IMR-90 (cell line): ENCODE results near the gene VAV3. TPM values are rescaled to one million over a fixed set of nuclear protein-coding genes. Genes with fewer than 3 reads are reported as not detected.

Source experiments
- ATAC-seq: fragments of 200-7000 bp; cut with Tn5 transposase; 2 replicates; pipeline ENCODE4 v1.9.1; 2020; ENCODE audit warnings: low read depth, mild to moderate bottlenecking, moderate library complexity
- BruUV-seq: library from RNA; stranded (reverse); fragments of 400-500 nt; replicated peaks from 2 replicates; lab custom pipeline; 2021; lab: Mats Ljungman, UMichigan
- CTCF ChIA-PET: fragments of 300-600 bp; formaldehyde crosslinking; extraction: SDS; loops from one replicate; lab custom pipeline; 2021; ENCODE audit warnings: antibody characterized with exemption; lab: Yijun Ruan, JAX
- POLR2A ChIA-PET: fragments of 300-600 bp; sonication (Branson Sonifier 250); formaldehyde crosslinking; loops from one replicate; lab custom pipeline; 2022; ENCODE audit warnings: antibody characterized with exemption; ENCODE audit not compliant: unreplicated experiment; lab: Charles Lee
- DNase-seq: peaks from one replicate; pipeline ENCODE4 v3.0.0; 2013
- H2AFZ ChIP-seq: replicated peaks from 2 replicates; pipeline ENCODE3; 2013; ENCODE audit warnings: low read length, mild to moderate bottlenecking; ENCODE audit not compliant: poor library complexity
- H2AK5ac ChIP-seq: 2 replicates; pipeline ENCODE4 v1.6.1; 2013; ENCODE audit warnings: low read depth, low read length, inconsistent platforms
- H2AK9ac ChIP-seq: replicated peaks from 2 replicates; pipeline ENCODE3; 2013; ENCODE audit warnings: mild to moderate bottlenecking, low read depth, low read length, moderate library complexity; ENCODE audit not compliant: poor library complexity
- H2BK120ac ChIP-seq: 2 replicates; pipeline ENCODE4 v1.6.1; 2013; ENCODE audit warnings: low read depth, low read length, inconsistent platforms
- H2BK15ac ChIP-seq: 3 replicates; pipeline ENCODE4 v1.6.1; 2013; ENCODE audit warnings: low read depth, low read length, inconsistent platforms
- H2BK20ac ChIP-seq: 2 replicates; pipeline ENCODE4 v1.6.1; 2013; ENCODE audit warnings: low read depth, mild to moderate bottlenecking, inconsistent platforms, low read length, moderate library complexity
- H2BK5ac ChIP-seq: 2 replicates; pipeline ENCODE4 v1.6.1; 2013; ENCODE audit warnings: mild to moderate bottlenecking, low read depth, low read length, inconsistent platforms; ENCODE audit not compliant: poor library complexity, severe bottlenecking
- H3K14ac ChIP-seq: replicated peaks from 2 replicates; pipeline ENCODE4 v1.6.1; 2013; ENCODE audit warnings: low read depth, low read length, inconsistent platforms
- H3K18ac ChIP-seq: 2 replicates; pipeline ENCODE4 v1.6.1; 2013; ENCODE audit warnings: low read depth, low read length, control low read depth
- H3K23ac ChIP-seq: 2 replicates; pipeline ENCODE4 v1.6.1; 2013; ENCODE audit warnings: low read depth, low read length, inconsistent platforms
- H3K27ac ChIP-seq: 2 replicates; pipeline ENCODE4 v1.5.1; 2013; ENCODE audit warnings: mild to moderate bottlenecking, control low read depth, low read length; ENCODE audit not compliant: insufficient read depth
- H3K27me3 ChIP-seq: 2 replicates; pipeline ENCODE4 v1.6.1; 2013; ENCODE audit warnings: low read length; ENCODE audit not compliant: control insufficient read depth, insufficient read depth
- H3K36me3 ChIP-seq: 2 replicates; pipeline ENCODE4 v1.6.1; 2013; ENCODE audit warnings: low read length, mixed read lengths; ENCODE audit not compliant: control insufficient read depth, insufficient read depth
- H3K4ac ChIP-seq: 2 replicates; pipeline ENCODE4 v1.6.1; 2013; ENCODE audit warnings: low read depth, low read length, inconsistent platforms
- H3K4me1 ChIP-seq: 2 replicates; pipeline ENCODE4 v1.6.1; 2013; ENCODE audit warnings: low read length, mixed read lengths; ENCODE audit not compliant: control insufficient read depth, insufficient read depth
- H3K4me2 ChIP-seq: 2 replicates; pipeline ENCODE4 v1.6.1; 2013; ENCODE audit warnings: low read depth, mild to moderate bottlenecking, control low read depth, low read length, moderate library complexity
- H3K4me3 ChIP-seq: 2 replicates; pipeline ENCODE4 v1.5.1; 2013; ENCODE audit warnings: low read depth, mild to moderate bottlenecking, control low read depth, low read length, moderate library complexity; ENCODE audit not compliant: insufficient read depth
- H3K56ac ChIP-seq: 2 replicates; pipeline ENCODE4 v1.6.1; 2013; ENCODE audit warnings: low read length, inconsistent platforms; ENCODE audit not compliant: insufficient read depth; ENCODE audit errors: extremely low read depth
- H3K79me1 ChIP-seq, 2 experiments: 2 replicates each; pipeline ENCODE4 v1.6.1; 2013; ENCODE audit warnings: low read length in 2 of 2, inconsistent platforms in 1 of 2, low read depth in 1 of 2
- H3K9ac ChIP-seq: 2 replicates; pipeline ENCODE4 v1.6.1; 2013; ENCODE audit warnings: low read depth, low read length, control low read depth
- H3K9me1 ChIP-seq: 2 replicates; pipeline ENCODE4 v1.6.1; 2013; ENCODE audit warnings: low read length, inconsistent platforms; ENCODE audit not compliant: insufficient read depth
- H3K9me3 ChIP-seq: 2 replicates; pipeline ENCODE4 v1.6.1; 2013; ENCODE audit warnings: low read length; ENCODE audit not compliant: control insufficient read depth, insufficient read depth
- H4K20me1 ChIP-seq: 2 replicates; pipeline ENCODE4 v1.6.1; 2013; ENCODE audit warnings: low read length, inconsistent platforms; ENCODE audit not compliant: insufficient read depth
- H4K5ac ChIP-seq: 2 replicates; pipeline ENCODE4 v1.6.1; 2013; ENCODE audit warnings: mild to moderate bottlenecking, low read depth, low read length, control low read depth
- H4K8ac ChIP-seq, 2 experiments: 2 replicates each; pipeline ENCODE4 v1.6.1; 2013; ENCODE audit warnings: low read depth in 2 of 2, low read length in 2 of 2, control low read depth in 1 of 2, inconsistent platforms in 1 of 2
- H4K91ac ChIP-seq: 2 replicates; pipeline ENCODE4 v1.6.1; 2013; ENCODE audit warnings: low read depth, low read length, inconsistent platforms; ENCODE audit not compliant: insufficient read depth
- BHLHE40 ChIP-seq: fragments of 150-350 bp; IDR thresholded peaks from 2 replicates; pipeline ENCODE4 v1.6.1; 2016; ENCODE audit warnings: mild to moderate bottlenecking, low read depth, low read length
- CEBPB ChIP-seq: IDR thresholded peaks from 2 replicates; pipeline ENCODE4 v1.6.1; 2012; ENCODE audit warnings: low read depth, low read length, improper control_type of control experiment
- CHD1 ChIP-seq: IDR thresholded peaks from 2 replicates; pipeline ENCODE4 v1.6.1; 2012; ENCODE audit warnings: low read depth, low read length, improper control_type of control experiment
- FOS ChIP-seq: fragments of 150-350 bp; IDR thresholded peaks from 2 replicates; pipeline ENCODE4 v1.6.1; 2016; ENCODE audit warnings: low read depth, low read length
- MAFK ChIP-seq: IDR thresholded peaks from 2 replicates; pipeline ENCODE4 v1.6.1; 2012; ENCODE audit warnings: low read depth, low read length, improper control_type of control experiment
- MAZ ChIP-seq: IDR thresholded peaks from 2 replicates; pipeline ENCODE4 v1.6.1; 2012; ENCODE audit warnings: low read depth, mild to moderate bottlenecking, low read length, improper control_type of control experiment, moderate library complexity, borderline replicate concordance
- MXI1 ChIP-seq: IDR thresholded peaks from 2 replicates; pipeline ENCODE4 v1.6.1; 2012; ENCODE audit warnings: low read depth, mild to moderate bottlenecking, low read length, moderate library complexity, borderline replicate concordance
- NFE2L2 ChIP-seq: fragments of 150-350 bp; IDR thresholded peaks from 2 replicates; pipeline ENCODE4 v1.6.1; 2016; ENCODE audit warnings: low read depth, mild to moderate bottlenecking, low read length
- POLR2A ChIP-seq: IDR thresholded peaks from 2 replicates; pipeline ENCODE4 v1.6.1; 2012; ENCODE audit warnings: mild to moderate bottlenecking, low read depth, low read length
- RAD21 ChIP-seq: IDR thresholded peaks from 2 replicates; pipeline ENCODE4 v1.6.1; 2012; ENCODE audit warnings: low read length, improper control_type of control experiment
- RCOR1 ChIP-seq: IDR thresholded peaks from 2 replicates; pipeline ENCODE4 v1.6.1; 2012; ENCODE audit warnings: mild to moderate bottlenecking, low read length, improper control_type of control experiment; ENCODE audit not compliant: insufficient replicate concordance
- RFX5 ChIP-seq: IDR thresholded peaks from 2 replicates; pipeline ENCODE4 v1.8.0; 2012; ENCODE audit warnings: low read depth, mild to moderate bottlenecking, low read length, moderate library complexity
- SMC3 ChIP-seq: fragments of 150-350 bp; IDR thresholded peaks from 2 replicates; pipeline ENCODE4 v1.6.1; 2016; ENCODE audit warnings: low read depth, mild to moderate bottlenecking, antibody characterized with exemption, low read length, moderate library complexity
- WGBS, 2 experiments: methylation state at CpG; one replicate each; pipeline versions ENCODE4 v1.1.5 to v1.1.7; 2013; ENCODE audit warnings: missing lambda C conversion rate in 2 of 2; ENCODE audit not compliant: insufficient read length in 1 of 2; ENCODE audit errors: extremely low coverage in 2 of 2; 5-methylcytosine and 5-hydroxymethylcytosine counted together
- dilution Hi-C: fragments of 300-500 bp; cut with HindIII; formaldehyde crosslinking; loops from one replicate; pipeline ENCODE4 v1.14.3; 2018; ENCODE audit warnings: low sequenced_read_pairs; ENCODE audit not compliant: unreplicated experiment
- in situ Hi-C: fragments of 300-500 bp; cut with MboI; formaldehyde crosslinking; loops from 3 replicates; pipeline ENCODE4 v1.14.3; 2019; ENCODE audit warnings: low sequenced_read_pairs, inconsistent platforms, mixed read lengths
- intact Hi-C: fragments of 100-400 bp; cut with micrococcal nuclease; formaldehyde crosslinking; loops from 2 replicates; pipeline ENCODE4 v1.10.0; 2022
- polyA plus RNA-seq, 3 experiments: library from polyadenylated mRNA; depleted of rRNA; stranded (reverse); fragments of >200 nt; gene quantifications; 2 replicates each; pipeline ENCODE4 v1.2.3, GENCODE V29; 2012; ENCODE audit warnings: low replicate concordance in 1 of 3
- total RNA-seq: library from RNA; depleted of rRNA; stranded (reverse); fragments of >200 nt; gene quantifications from 2 replicates; pipeline ENCODE4 v1.2.3, GENCODE V29; 2012
- TF ChIP-seq, protein P1 (sequence below): conservative IDR thresholded peaks from 2 replicates; pipeline ENCODE4 v1.5.1; 2012; ENCODE audit warnings: mild to moderate bottlenecking, low read depth, low read length, improper control_type of control experiment
- TF ChIP-seq, protein P2 (sequence below): fragments of 150-350 bp; IDR thresholded peaks from 2 replicates; pipeline ENCODE4 v1.6.1; 2016; ENCODE audit warnings: low read depth, mild to moderate bottlenecking, low read length, moderate library complexity, borderline replicate concordance
- TF ChIP-seq, protein P3 (sequence below): fragments of 150-350 bp; IDR thresholded peaks from 2 replicates; pipeline ENCODE4 v1.6.1; 2017; ENCODE audit warnings: mild to moderate bottlenecking, antibody characterized with exemption, low read length, low read depth

Gene VAV3
- total and polyA plus RNA-seq, 2 of the 4 experiments (the other 2 are of a cell fraction) = 0.12 to 0.18 TPM

DNA sequence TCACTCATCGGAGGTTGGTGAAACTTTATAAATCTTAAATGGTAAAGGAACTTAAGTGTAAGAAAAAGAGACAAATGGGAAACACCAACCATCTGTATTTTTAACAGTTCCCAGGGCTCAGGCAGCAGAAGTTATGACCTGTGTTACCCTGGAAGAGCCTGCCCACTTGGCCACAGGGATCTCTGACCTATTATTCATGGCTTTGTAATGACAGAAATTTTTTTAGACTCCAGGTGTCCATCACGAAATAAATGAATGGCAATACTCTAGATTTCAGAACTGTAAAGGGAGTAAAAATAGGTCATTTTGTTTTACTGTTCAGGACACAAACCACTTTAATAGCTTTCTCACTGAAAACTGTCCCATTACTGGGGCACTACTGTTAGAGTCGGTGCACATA, 389.8 kb downstream of the VAV3 start:
- no peak overlapping the region for H2BK15ac ChIP-seq
- H3K56ac ChIP-seq = no peak overlapping the region
- no peak overlapping the region for H2AFZ ChIP-seq
- H2AK5ac ChIP-seq = no peak overlapping the region
- ChIA-PET POLR2A (no interaction called here), CTCF (no interaction called here)
- DNase-seq (no peak), ATAC-seq (no peak)
- H3K27ac ChIP-seq = no peak overlapping the region
- H3K4me3 ChIP-seq = no peak overlapping the region
- H2BK5ac ChIP-seq = no peak overlapping the region
- H4K20me1 ChIP-seq = no peaks in the 10 kb centered on the region
- H3K23ac ChIP-seq = no peak overlapping the region
- no peak overlapping the region for H3K9ac ChIP-seq
- H3K9me3 ChIP-seq = no peaks in the 10 kb centered on the region
- H4K5ac ChIP-seq = no peak overlapping the region
- dilution Hi-C loops (no loop called here), intact Hi-C loops (no loop called here), in situ Hi-C loops (no loop called here)
- H2BK20ac ChIP-seq = no peak overlapping the region
- H3K4me2 ChIP-seq = no peak overlapping the region
- H3K14ac ChIP-seq = no peak overlapping the region
- H3K4me1 ChIP-seq = no peaks in the 10 kb centered on the region
- H3K18ac ChIP-seq = no peak overlapping the region
- no peaks in the 10 kb centered on the region for H3K36me3 ChIP-seq
- no TSS peak for BruUV-seq
- H3K27me3 ChIP-seq = no peaks in the 10 kb centered on the region
- H4K91ac ChIP-seq = no peak overlapping the region
- no CpG with 5 or more reads among the region's 3 CpGs for WGBS, 2 experiments
- H2BK120ac ChIP-seq = no peak overlapping the region
- no peak overlapping the region for H3K4ac ChIP-seq
- no peak for TF ChIP-seq RFX5
- TF ChIP-seq FOS = no peak
- no peak for TF ChIP-seq CHD1
- TF ChIP-seq MAFK = no peak
- TF ChIP-seq, protein P1, sequence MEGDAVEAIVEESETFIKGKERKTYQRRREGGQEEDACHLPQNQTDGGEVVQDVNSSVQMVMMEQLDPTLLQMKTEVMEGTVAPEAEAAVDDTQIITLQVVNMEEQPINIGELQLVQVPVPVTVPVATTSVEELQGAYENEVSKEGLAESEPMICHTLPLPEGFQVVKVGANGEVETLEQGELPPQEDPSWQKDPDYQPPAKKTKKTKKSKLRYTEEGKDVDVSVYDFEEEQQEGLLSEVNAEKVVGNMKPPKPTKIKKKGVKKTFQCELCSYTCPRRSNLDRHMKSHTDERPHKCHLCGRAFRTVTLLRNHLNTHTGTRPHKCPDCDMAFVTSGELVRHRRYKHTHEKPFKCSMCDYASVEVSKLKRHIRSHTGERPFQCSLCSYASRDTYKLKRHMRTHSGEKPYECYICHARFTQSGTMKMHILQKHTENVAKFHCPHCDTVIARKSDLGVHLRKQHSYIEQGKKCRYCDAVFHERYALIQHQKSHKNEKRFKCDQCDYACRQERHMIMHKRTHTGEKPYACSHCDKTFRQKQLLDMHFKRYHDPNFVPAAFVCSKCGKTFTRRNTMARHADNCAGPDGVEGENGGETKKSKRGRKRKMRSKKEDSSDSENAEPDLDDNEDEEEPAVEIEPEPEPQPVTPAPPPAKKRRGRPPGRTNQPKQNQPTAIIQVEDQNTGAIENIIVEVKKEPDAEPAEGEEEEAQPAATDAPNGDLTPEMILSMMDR = no peak
- no peak for TF ChIP-seq POLR2A
- TF ChIP-seq SMC3 = no peak
- no peak for TF ChIP-seq NFE2L2
- TF ChIP-seq MXI1 = no peak
- no peak for TF ChIP-seq MAZ
- TF ChIP-seq, protein P2, sequence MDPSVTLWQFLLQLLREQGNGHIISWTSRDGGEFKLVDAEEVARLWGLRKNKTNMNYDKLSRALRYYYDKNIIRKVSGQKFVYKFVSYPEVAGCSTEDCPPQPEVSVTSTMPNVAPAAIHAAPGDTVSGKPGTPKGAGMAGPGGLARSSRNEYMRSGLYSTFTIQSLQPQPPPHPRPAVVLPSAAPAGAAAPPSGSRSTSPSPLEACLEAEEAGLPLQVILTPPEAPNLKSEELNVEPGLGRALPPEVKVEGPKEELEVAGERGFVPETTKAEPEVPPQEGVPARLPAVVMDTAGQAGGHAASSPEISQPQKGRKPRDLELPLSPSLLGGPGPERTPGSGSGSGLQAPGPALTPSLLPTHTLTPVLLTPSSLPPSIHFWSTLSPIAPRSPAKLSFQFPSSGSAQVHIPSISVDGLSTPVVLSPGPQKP = no peak
- no peak for TF ChIP-seq BHLHE40
- no peak for TF ChIP-seq RCOR1
- TF ChIP-seq, protein P3, sequence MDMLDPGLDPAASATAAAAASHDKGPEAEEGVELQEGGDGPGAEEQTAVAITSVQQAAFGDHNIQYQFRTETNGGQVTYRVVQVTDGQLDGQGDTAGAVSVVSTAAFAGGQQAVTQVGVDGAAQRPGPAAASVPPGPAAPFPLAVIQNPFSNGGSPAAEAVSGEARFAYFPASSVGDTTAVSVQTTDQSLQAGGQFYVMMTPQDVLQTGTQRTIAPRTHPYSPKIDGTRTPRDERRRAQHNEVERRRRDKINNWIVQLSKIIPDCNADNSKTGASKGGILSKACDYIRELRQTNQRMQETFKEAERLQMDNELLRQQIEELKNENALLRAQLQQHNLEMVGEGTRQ = no peak
- no peak for TF ChIP-seq CEBPB
- no peak for TF ChIP-seq RAD21
- H3K9me1 ChIP-seq = no peaks in the 10 kb centered on the region
- no peak overlapping the region for H4K8ac ChIP-seq
- no peak overlapping the region for H2AK9ac ChIP-seq
- no peaks in the 10 kb centered on the region for H3K79me1 ChIP-seq
